Epithelial cell of proximal tubule (primary cell): Measurements from ENCODE around the gene APOB. TPM values are rescaled to one million over a fixed set of nuclear protein-coding genes. Genes with fewer than 3 reads are reported as not detected.

Experiments
- DNase-seq: peaks from one replicate; pipeline ENCODE4 v3.0.0-alpha.2; 2011; ENCODE audit warnings: low read depth
- H3K4me3 ChIP-seq: 2 replicates; pipeline ENCODE4 v1.5.1; 2011; ENCODE audit warnings: low read depth, mild to moderate bottlenecking, low read length
- total RNA-seq: library from RNA; depleted of rRNA; stranded (reverse); fragments of >200 nt; gene quantifications from 2 replicates; pipeline ENCODE4 v1.2.3, GENCODE V29; 2015
- TF ChIP-seq, protein P1 (sequence below): conservative IDR thresholded peaks from 2 replicates; pipeline ENCODE4 v1.5.1; 2012; ENCODE audit warnings: low read depth, mild to moderate bottlenecking, low read length

APOB gene
- total RNA-seq, 1 donor from 2014 or later = not detected

DNA sequence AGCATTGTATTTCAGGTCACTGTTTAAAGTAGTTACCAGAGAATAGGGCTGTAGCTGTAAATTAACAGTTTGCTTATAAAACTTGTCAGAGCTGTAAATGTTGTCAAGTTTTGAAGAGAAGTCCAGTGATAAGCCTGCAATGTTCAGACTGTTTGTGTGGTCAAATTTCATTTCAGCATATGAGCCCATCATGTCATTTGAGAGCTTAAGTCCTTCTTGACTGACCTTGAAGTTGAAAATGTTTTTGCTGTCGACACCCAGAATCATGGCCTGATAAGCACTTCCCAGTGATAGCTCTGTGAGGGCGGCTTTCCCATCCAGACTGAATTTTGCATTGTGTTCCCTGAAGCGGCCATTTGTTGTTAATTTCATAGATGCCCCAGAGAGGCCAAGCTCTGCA, 32.4 kb downstream of the APOB start:
- no peak overlapping the region for H3K4me3 ChIP-seq
- no peak for DNase-seq
- TF ChIP-seq, protein P1, sequence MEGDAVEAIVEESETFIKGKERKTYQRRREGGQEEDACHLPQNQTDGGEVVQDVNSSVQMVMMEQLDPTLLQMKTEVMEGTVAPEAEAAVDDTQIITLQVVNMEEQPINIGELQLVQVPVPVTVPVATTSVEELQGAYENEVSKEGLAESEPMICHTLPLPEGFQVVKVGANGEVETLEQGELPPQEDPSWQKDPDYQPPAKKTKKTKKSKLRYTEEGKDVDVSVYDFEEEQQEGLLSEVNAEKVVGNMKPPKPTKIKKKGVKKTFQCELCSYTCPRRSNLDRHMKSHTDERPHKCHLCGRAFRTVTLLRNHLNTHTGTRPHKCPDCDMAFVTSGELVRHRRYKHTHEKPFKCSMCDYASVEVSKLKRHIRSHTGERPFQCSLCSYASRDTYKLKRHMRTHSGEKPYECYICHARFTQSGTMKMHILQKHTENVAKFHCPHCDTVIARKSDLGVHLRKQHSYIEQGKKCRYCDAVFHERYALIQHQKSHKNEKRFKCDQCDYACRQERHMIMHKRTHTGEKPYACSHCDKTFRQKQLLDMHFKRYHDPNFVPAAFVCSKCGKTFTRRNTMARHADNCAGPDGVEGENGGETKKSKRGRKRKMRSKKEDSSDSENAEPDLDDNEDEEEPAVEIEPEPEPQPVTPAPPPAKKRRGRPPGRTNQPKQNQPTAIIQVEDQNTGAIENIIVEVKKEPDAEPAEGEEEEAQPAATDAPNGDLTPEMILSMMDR = no peak

DNA sequence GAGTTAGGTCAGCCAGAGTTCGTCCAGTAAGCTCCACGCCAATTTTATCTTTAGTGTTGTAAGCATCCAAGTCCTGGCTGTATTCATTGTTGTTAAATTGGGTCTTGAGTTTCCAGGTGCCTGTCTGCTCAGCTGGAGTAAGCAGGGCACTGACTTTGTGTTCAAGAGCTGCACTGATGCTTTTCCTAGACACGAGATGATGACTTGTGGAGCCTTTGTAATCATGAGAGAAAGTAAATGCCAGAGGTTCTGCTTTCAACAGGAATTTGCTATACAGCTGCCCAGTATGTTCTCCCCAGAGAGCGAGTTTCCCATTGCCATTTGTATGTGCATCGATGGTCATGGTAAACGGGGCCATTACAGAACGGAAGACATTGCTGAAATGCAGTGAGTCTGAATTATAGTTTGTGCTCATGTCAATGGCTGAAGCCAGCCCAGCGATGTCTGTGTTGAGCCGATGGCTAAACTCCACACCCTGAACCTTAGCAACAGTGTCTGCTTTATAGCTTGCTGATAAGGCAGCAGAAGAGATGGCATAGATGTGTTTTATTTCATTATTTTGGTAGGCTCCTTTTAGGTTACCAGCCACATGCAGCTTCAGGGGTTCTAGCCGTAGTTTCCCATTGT, 32.9 kb downstream of the APOB start:
- TF ChIP-seq, protein P1 = no peak
- H3K4me3 ChIP-seq = no peak overlapping the region
- DNase-seq = no peak

DNA sequence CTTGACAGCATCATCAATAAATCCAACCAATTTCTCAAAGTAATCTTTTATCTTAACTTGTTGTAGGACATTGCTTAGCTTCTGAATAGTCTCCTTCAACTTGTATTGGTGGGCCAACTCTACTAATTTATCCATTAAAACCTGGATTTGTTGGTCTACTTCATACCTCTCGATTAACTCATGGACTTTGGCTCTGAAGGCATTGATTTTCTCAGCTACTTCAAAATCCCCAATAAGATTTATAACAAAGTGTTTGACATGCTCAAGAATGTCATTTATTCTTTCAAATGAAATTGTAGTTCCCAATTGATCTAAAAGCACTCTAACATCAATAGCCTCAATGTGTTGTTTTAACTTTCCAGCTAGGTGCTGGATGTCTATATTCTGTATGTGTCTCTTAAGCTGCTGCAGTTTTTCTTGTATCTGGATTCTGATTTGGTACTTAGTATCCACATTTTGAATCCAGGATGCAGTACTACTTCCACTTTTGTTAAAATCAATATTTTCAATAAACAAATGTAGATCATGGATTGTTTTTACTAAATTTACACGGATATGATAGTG, 34.1 kb downstream of the APOB start:
- TF ChIP-seq, protein P1 = no peak
- DNase-seq = no peak

DNA sequence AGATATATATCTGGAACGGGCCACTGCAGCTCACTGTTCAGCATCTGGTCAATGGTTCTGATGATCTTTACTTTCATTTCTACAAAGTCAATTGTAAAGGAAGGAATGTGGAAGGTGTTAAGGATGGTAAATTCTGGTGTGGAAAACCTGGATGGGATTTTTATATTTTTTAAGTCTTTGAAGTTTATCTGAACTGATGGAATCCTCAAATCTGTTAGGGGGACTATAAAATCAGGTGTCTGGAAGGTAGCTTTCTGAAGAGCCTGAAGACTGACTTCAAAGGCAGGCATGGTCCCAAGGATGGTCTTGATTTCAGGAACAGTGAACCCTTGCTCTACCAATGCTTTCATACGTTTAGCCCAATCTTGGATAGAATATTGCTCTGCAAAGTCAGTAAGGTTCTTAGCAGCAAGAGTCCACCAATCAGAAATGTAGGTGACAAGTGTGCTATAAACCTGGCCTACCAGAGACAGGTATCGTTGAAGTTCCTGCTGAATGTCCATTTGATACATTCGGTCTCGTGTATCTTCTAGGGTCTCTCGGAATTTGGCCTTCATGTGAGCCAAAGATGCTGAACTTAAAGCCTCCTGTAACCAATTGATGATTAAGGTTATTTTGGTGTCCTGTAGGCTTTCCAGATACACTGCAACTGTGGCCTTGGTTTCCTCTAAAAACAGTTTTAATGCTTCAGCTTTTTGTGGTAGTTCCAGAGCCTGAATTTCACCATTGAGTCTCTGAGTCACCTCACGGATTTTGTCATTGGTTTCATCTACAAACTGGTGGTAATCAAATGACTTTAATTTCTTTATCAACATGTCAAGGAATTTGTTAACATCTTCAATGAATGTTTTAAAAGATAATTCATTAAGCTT, 34.8 kb downstream of the APOB start:
- TF ChIP-seq, protein P1 = no peak
- no peak for DNase-seq
- H3K4me3 ChIP-seq = no peak overlapping the region

More for the DNA sequence above, 34.1 kb downstream of the APOB start:
- no peak overlapping the region for H3K4me3 ChIP-seq

DNA sequence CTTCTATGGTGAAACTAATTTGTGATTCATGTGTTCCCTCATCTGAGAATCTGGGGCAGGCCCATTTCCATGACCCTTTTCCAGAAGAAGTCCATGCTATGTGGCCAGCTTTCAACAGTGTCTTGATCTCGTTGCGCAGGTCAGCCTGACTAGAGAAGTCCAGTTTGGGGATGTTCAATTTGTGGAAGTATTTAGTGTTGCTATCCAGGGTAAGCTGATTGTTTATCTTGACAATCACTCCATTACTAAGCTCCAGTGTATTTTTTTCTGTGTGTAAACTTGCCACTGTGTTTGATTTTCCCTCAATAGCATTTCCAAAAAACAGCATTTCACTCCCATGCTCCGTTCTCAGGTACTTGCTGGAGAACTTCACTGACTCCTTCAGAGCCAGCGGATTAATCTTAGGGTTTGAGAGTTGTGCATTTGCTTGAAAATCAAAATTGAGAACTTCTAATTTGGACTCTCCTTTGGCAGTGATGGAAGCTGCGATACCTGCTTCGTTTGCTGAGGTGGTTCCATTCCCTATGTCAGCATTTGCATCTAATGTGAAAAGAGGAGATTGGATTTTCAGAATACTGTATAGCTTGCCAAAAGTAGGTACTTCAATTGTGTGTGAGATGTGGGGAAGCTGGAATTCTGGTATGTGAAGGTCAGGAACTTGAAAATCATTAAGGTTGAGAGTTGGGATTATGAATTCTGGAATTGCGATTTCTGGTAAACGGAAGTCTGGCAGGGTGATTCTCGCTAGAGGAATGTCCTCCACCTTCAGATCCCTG, 35.7 kb downstream of the APOB start:
- no peak overlapping the region for H3K4me3 ChIP-seq
- TF ChIP-seq, protein P1 = no peak
- DNase-seq = no peak

DNA sequence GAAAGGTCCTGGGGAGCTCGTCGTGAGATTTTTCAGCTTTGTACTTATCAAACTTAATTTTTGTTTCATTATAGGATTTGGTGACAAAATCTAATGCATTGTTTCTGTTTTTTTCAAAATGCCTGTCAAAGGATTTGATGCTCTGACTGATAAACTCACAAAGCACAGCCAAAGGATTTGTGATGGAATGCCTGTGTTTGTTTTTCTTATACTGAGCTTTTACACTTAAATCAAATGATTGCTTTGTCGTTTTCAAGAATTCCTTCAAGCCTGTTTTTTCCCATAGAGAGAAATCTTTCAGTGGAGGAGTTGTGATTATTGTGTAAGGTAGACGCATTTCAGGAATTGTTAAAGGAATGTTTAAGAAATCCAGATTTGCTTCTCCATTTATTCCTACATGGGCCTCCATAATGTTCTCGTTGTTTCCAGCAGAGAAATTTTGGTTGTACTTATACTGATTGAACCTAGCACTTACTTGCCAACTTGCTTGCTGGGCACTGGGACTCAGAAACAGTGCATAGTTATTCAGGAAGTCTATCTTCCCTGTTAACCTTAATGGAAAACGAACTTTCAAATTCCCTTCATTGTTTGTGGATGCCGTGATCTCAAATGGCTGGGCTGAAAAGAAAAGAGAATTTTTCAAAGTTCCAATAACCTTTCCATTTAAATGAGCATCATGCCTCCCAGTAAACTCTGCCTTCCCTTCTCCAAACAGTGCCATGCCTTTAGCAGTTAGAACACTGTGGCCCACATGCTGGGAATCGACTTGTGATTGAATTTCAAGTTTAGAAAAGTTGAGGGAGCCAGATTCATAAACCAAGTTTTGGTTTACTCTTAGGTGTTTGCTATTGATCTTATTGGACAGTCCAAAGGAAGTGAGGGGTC, 36.5 kb downstream of the APOB start:
- H3K4me3 ChIP-seq = no peak overlapping the region
- no peak for DNase-seq
- TF ChIP-seq, protein P1 = no peak
